Breast epithelium (tissue), 4 donors: Measurements from ENCODE around the gene GAL3ST2. TPM values are rescaled to one million over a fixed set of nuclear protein-coding genes. Genes with fewer than 3 reads are reported as not detected.

Experiments used
- DNase-seq, 2 donors: peaks; one replicate each; pipeline ENCODE4 v3.0.0-alpha.2; 2019; ENCODE audit warnings: low spot score in 2 of 2
- H3K27ac ChIP-seq, 2 donors: fragments of 200-600 bp; sonication (generic) in 1 of 2; one replicate each; pipeline ENCODE4 v1.5.1; 2016 to 2019; ENCODE audit warnings: mild to moderate bottlenecking in 1 of 2
- H3K27me3 ChIP-seq, 2 donors: fragments of 200-600 bp; sonication (generic) in 1 of 2; one replicate each; pipeline versions ENCODE4 v1.5.1 to v1.6.0; 2017 to 2019; ENCODE audit warnings: control low read depth in 1 of 2, mild to moderate bottlenecking in 1 of 2
- H3K36me3 ChIP-seq: fragments of 200-600 bp; one replicate; pipeline ENCODE4 v1.5.1; 2019
- H3K4me1 ChIP-seq, 2 donors: fragments of 200-600 bp; sonication (generic); one replicate each; pipeline ENCODE4 v1.5.1; 2016 to 2019; ENCODE audit warnings: control low read depth in 1 of 2
- H3K4me3 ChIP-seq, 3 donors: fragments of 200-600 bp; sonication (generic); 1 replicate in 2 of 3; 2 replicates in 1 of 3; pipeline ENCODE4 v1.5.1; 2016 to 2019; ENCODE audit warnings: mild to moderate bottlenecking in 3 of 3, moderate library complexity in 2 of 3
- H3K9me3 ChIP-seq, 2 donors: fragments of 200-600 bp; sonication (generic) in 1 of 2; one replicate each; pipeline ENCODE4 v1.5.1; 2016 to 2019; ENCODE audit warnings: control low read depth in 1 of 2
- POLR2A ChIP-seq: fragments of 450-650 bp; IDR thresholded peaks from one replicate; pipeline ENCODE4 v1.6.1; 2016; ENCODE audit warnings: antibody characterized with exemption, mild to moderate bottlenecking, moderate library complexity
- POLR2AphosphoS5 ChIP-seq, 3 donors: sonication (generic); formaldehyde crosslinking; IDR thresholded peaks; one replicate each; pipeline ENCODE4 v1.6.1; 2017; ENCODE audit warnings: antibody characterized with exemption in 3 of 3
- intact Hi-C: fragments of 100-400 bp; cut with DNase I; formaldehyde crosslinking; loops from one replicate; pipeline ENCODE4 v1.15.1; 2023; ENCODE audit warnings: low total_unique reads
- total RNA-seq, 3 donors: library from RNA; depleted of rRNA; stranded (reverse); fragments of >200 nt; gene quantifications; one replicate each; pipeline ENCODE4 v1.1.0, GENCODE V29; 2016
- TF ChIP-seq, protein P1 (sequence below), 3 donors: fragments of 450-650 bp; IDR thresholded peaks; one replicate each; pipeline ENCODE4 v1.5.1; 2016 to 2017; ENCODE audit warnings: antibody characterized with exemption in 3 of 3, mild to moderate bottlenecking in 3 of 3, moderate library complexity in 3 of 3

The GAL3ST2 gene
- total RNA-seq = 1 to 10 TPM in 1 of 3 donors, not detected in 2; 2.6 TPM

DNA sequence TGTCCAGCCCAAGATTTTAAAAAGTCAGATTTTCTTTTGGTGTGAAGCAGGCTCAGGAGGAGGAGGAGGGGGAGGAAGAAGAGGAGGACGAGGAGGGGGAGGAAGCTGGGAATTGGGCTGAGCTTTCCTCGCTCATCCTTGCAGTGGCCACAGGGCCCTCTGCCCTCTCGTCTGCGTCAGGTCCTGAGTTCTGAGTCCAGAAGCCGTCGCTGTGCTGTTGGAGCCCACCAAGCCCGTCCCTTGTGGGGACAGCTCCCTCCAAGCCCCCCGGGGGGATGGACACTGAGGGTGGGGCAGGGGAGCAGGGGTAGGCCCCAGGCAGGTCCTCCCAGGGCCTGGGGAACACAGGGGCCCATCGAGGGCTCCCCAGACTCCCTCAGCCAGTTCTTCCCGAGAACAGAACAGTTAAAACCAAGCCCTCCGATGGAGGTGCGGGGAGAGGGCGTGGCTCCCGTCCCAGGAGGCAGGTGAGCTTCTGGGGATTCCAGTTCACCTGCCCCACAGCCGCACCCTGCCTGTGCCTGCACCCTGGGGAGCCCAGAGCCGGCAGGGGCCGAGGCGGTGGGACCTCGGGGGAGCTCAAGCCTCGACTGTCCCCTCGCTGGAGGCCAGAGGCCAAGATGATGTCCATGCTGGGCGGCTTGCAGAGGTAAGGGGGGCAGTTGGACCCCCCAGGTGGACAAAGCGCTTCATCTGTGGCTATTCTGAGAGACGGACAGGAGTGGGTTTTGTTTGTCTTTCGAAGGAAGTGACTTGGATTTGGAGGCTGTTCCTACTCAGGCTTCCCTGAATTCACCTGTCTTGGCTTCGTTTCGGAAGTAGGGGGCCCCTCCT, at the start of gene GAL3ST2:
Gene GAL3ST2, plus strand, starts transcription at position 487 of the 834 bp plus-strand sequence. Its CDS starts 134 bp downstream, at position 621.
- H3K4me3 ChIP-seq = no peak within 1 kb of the TSS
- peaks cover 3 to 6% of the 10 kb centered on the region in 2 donors for H3K9me3 ChIP-seq
- intact Hi-C loops = no loop called here
- peaks cover 0 to 16% of the 10 kb centered on the region in 2 donors for H3K27me3 ChIP-seq
- peak in 1 of 2 donors; percentile 4 for DNase-seq
- H3K27ac ChIP-seq = peak within 1 kb of the TSS in 1 of 2 donors; percentile 43
- TF ChIP-seq, protein P1, sequence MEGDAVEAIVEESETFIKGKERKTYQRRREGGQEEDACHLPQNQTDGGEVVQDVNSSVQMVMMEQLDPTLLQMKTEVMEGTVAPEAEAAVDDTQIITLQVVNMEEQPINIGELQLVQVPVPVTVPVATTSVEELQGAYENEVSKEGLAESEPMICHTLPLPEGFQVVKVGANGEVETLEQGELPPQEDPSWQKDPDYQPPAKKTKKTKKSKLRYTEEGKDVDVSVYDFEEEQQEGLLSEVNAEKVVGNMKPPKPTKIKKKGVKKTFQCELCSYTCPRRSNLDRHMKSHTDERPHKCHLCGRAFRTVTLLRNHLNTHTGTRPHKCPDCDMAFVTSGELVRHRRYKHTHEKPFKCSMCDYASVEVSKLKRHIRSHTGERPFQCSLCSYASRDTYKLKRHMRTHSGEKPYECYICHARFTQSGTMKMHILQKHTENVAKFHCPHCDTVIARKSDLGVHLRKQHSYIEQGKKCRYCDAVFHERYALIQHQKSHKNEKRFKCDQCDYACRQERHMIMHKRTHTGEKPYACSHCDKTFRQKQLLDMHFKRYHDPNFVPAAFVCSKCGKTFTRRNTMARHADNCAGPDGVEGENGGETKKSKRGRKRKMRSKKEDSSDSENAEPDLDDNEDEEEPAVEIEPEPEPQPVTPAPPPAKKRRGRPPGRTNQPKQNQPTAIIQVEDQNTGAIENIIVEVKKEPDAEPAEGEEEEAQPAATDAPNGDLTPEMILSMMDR (IDR thresholded peaks at IDR 0.05) = no peak
- TF ChIP-seq POLR2AphosphoS5 (IDR thresholded peaks at IDR 0.05) = no peak
- no peak for TF ChIP-seq POLR2A
- no peaks in the 10 kb centered on the region for H3K36me3 ChIP-seq
- no peaks in the 10 kb centered on the region for H3K4me1 ChIP-seq

DNA sequence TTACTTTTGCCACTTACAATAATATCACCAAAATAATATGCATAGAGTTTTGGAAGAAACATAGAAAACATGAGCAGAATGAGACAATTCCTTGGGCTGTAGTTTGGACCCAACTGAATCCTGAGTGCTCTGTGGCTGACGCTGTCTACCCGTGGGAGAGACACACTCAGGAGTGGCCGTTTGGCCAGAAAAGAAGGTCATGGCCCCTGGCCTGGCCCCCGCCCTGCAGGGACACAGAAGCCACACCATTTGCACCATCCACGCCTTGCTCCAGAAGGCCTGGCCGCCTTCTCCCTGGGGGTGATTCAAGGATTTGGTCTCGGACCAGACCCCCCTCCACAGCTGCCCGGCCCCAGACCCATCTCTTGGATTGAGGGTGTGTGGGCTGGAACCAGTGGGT, 48.6 kb upstream of the GAL3ST2 start:
- Histone ChIP-seq H3K4me3 (no peak overlapping the region), H3K27me3 (no peaks in the 10 kb centered on the region), H3K9me3 (peaks cover 0 to 5% of the 10 kb centered on the region in 2 donors), H3K27ac (peak overlapping the region; percentile 25 to 86), H3K36me3 (no peaks in the 10 kb centered on the region), H3K4me1 (no peaks in the 10 kb centered on the region)
- DNase-seq = no peak
- TF ChIP-seq, protein P1 (IDR thresholded peaks at IDR 0.05) = no peak
- no peak for TF ChIP-seq POLR2A
- intact Hi-C loops = no loop called here

DNA sequence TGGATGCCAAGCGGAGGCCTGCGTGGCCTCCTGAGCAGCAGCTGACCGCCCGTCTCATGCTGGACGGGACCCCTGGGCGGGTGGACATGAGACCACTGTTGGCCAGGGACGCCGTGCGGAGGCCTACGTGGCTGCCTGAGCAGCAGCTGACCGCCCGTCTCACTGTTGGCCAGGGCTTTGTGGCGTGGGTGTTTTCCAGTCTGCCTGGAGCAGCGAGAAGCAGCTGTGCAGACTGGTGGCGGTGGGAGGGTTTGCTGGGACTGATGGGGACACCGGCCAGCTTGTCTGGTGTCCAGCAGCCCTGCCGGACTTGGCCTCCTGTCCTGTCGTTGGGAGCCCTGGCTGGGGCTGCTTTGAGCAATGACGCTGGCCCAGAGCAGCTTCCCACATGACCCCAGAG, 48.0 kb upstream of the GAL3ST2 start:
- H3K27ac ChIP-seq = peak overlapping the region; percentile 45 to 86

DNA sequence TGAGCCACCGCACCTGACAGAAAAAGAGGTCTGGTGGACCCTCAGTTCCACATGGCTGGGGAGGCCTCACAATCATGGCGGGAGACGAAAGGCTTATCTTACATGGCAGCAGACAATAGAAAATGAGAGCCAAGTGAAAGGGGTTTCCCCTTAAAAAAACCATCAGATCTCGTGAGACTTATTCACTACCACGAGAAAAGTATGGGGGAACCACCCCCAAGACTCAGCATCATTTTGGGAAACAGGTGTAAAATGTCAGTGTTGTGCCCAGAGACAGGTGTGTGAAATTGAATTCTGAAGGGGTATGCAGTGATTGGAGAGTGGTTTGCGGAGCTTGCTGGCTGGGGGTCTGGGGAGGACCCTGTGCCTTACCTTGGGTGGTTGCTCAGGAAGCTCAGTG, 46.8 kb upstream of the GAL3ST2 start:
- DNase-seq = no peak
- Histone ChIP-seq H3K4me3 (no peak overlapping the region), H3K36me3 (no peaks in the 10 kb centered on the region), H3K27me3 (no peaks in the 10 kb centered on the region), H3K4me1 (no peaks in the 10 kb centered on the region), H3K27ac (no peak overlapping the region), H3K9me3 (no peaks in the 10 kb centered on the region)
- intact Hi-C loops = no loop called here
- TF ChIP-seq POLR2AphosphoS5 (IDR thresholded peaks at IDR 0.05) (no peak), POLR2A (no peak)
- TF ChIP-seq, protein P1 (IDR thresholded peaks at IDR 0.05) = no peak

More for the DNA sequence above, 48.0 kb upstream of the GAL3ST2 start:
- no peak for DNase-seq
- Histone ChIP-seq H3K27me3 (no peaks in the 10 kb centered on the region), H3K9me3 (no peaks in the 10 kb centered on the region), H3K36me3 (no peaks in the 10 kb centered on the region), H3K4me3 (no peak overlapping the region), H3K4me1 (no peaks in the 10 kb centered on the region)
- TF ChIP-seq, protein P1 (IDR thresholded peaks at IDR 0.05) = no peak
- no peak for TF ChIP-seq POLR2A
- no peak for TF ChIP-seq POLR2AphosphoS5 (IDR thresholded peaks at IDR 0.05)
- intact Hi-C loops = no loop called here

DNA sequence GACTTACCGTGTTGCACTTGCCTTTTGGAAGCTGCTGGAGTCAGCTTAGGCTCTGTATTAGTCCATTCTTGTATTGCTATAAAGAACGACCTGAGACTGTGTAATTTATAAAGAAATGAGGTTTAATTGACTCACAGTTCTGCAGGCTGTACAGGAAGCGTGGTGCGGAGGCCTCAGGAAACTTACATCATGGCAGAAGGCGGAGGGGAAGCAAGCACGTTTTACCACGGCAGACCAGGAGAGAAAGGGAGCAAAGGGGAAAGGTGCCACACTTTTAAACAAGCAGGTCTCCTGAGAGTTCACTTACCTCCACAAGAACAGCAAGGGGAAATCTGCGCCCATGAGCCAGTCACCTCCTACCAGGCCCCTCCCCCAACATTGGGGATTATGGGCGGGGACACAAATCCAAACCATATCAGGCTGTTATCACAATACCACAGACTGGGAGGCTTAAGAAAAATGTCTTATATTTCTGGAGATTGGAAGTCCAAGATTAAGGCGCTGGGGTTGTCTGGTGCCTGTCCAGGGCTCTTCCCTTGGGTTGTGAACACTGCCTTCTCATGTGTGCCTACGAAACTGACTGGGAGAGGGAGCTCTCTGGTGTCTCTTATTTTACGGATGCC, 45.8 kb upstream of the GAL3ST2 start:
- Histone ChIP-seq H3K27ac (no peak overlapping the region), H3K27me3 (no peaks in the 10 kb centered on the region), H3K9me3 (no peaks in the 10 kb centered on the region), H3K36me3 (no peaks in the 10 kb centered on the region), H3K4me3 (no peak overlapping the region), H3K4me1 (no peaks in the 10 kb centered on the region)
- intact Hi-C loops = no loop called here
- no peak for DNase-seq
- TF ChIP-seq, protein P1 (IDR thresholded peaks at IDR 0.05) = no peak
- no peak for TF ChIP-seq POLR2AphosphoS5 (IDR thresholded peaks at IDR 0.05)
- no peak for TF ChIP-seq POLR2A
